ENCODE results near the gene PTGES2. TPM values are rescaled to one million over a fixed set of nuclear protein-coding genes. Genes with fewer than 3 reads are reported as not detected.

Gene PTGES2
- total RNA-seq, 4 donors from 2014 or later = 58.0 to 72.7 (median 60.5) TPM

DNA sequence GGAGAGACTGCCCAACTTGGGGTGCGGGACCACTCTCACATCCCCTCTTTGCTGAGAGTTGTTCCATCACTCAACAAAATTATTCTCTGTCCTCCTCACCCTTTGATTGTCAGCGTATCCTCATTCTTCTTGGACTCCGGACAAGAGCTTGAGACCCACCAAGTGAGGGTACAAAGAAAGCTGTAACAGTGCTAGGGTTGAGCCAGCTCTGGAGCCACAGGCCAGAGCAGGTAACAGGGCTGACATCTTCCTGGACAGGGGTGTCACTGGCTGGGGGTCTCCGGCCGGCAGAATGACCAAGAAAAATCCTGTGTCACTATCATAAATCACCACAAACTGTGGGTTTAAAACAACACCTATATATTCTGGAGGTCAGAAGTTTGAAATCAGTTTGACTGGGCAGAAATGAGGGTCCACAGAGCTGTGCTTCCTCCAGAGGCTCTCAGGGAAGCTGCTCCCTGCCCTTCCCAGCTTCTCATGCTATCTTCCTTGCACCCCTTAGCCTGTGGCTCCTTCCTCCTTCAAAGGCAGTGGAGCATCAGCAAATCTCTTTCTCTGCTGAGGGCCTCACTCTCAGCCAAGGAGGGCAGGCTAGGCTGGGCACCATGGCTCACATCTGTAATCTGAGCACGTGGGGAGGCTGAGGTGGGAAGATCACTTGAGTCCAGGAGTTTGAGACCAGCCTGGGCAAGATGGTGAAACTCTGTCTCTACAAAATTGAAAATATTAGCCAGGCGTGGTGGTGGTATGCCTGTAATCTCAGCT lies 28.4 kb upstream of the PTGES2 start:
- peaks cover 8 to 15% (median 14%) of the 10 kb centered on the region in 4 donors for H3K4me1 ChIP-seq
- DNase-seq (ENCODE audit: extremely low spot score) = no peak
- H3K27ac ChIP-seq (replicated peaks in 1 of 4) = no peak overlapping the region
- TF ChIP-seq POLR2A (IDR thresholded peaks at IDR 0.05; ENCODE audit: low read depth) (no peak), EP300 (IDR thresholded peaks at IDR 0.05) (no peak), POLR2AphosphoS5 (IDR thresholded peaks at IDR 0.05) (no peak)
- TF ChIP-seq, protein P1, sequence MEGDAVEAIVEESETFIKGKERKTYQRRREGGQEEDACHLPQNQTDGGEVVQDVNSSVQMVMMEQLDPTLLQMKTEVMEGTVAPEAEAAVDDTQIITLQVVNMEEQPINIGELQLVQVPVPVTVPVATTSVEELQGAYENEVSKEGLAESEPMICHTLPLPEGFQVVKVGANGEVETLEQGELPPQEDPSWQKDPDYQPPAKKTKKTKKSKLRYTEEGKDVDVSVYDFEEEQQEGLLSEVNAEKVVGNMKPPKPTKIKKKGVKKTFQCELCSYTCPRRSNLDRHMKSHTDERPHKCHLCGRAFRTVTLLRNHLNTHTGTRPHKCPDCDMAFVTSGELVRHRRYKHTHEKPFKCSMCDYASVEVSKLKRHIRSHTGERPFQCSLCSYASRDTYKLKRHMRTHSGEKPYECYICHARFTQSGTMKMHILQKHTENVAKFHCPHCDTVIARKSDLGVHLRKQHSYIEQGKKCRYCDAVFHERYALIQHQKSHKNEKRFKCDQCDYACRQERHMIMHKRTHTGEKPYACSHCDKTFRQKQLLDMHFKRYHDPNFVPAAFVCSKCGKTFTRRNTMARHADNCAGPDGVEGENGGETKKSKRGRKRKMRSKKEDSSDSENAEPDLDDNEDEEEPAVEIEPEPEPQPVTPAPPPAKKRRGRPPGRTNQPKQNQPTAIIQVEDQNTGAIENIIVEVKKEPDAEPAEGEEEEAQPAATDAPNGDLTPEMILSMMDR (IDR thresholded peaks at IDR 0.05) = no peak
- no peaks in the 10 kb centered on the region for H3K9me3 ChIP-seq
- 82% methylated on average over 7 of the region's 7 CpGs for WGBS
- H3K27me3 ChIP-seq = no peaks in the 10 kb centered on the region
- intact Hi-C loops (cut with DNase I) = no loop called here
- H3K4me3 ChIP-seq = no peak overlapping the region
- H3K36me3 ChIP-seq = no peaks in the 10 kb centered on the region

DNA sequence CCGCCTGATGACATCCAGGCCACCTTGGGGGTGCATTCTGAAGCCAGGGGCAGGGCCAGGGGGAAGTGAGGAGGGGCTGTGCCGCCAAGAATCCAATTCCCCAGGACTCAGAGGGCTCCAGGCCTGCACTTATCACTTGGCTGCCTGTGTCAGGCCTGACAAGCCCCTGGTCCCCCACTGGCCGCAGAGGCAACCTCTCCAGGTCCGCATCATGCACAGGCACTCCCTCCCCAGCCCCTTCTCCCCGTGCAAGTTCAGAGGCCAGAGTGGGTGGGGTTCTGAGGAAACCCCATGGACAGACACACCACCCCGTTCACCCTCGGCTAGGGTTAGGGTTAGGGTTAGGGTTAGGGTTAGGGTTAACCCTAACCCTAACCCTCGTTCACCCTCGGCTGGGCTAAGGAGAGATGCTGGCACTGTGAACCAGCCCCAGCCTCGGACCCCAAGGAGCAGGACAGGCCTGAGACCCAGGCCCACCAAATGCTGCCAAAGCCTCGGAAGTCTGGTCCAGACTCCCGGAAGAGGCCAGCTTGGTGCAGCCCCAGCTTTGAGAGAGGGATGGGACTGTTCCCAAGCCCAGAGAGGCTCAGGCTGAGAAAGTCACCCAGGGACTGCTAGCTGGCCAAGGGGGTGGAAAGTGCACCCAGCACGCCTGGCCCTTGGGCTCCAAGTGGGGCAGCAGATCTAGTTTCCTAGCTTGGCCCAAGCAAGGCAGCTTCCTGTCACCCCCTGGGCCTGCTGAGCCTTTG lies 26.6 kb upstream of the PTGES2 start:
- H3K9me3 ChIP-seq = no peaks in the 10 kb centered on the region
- no peak overlapping the region for H3K4me3 ChIP-seq
- no peaks in the 10 kb centered on the region for H3K36me3 ChIP-seq
- peaks cover 1 to 15% (median 3%) of the 10 kb centered on the region in 4 donors for H3K4me1 ChIP-seq
- H3K27ac ChIP-seq (replicated peaks in 1 of 4) = no peak overlapping the region
- H3K27me3 ChIP-seq = no peaks in the 10 kb centered on the region
- DNase-seq (ENCODE audit: extremely low spot score) = no peak
- intact Hi-C loops (cut with DNase I) = no loop called here
- WGBS = 81% methylated on average over 4 of the region's 13 CpGs
- TF ChIP-seq, protein P1 (IDR thresholded peaks at IDR 0.05) = no peak
- TF ChIP-seq EP300 (IDR thresholded peaks at IDR 0.05) = no peak
- no peak for TF ChIP-seq POLR2A (IDR thresholded peaks at IDR 0.05; ENCODE audit: low read depth)
- TF ChIP-seq POLR2AphosphoS5 (IDR thresholded peaks at IDR 0.05) = no peak

DNA sequence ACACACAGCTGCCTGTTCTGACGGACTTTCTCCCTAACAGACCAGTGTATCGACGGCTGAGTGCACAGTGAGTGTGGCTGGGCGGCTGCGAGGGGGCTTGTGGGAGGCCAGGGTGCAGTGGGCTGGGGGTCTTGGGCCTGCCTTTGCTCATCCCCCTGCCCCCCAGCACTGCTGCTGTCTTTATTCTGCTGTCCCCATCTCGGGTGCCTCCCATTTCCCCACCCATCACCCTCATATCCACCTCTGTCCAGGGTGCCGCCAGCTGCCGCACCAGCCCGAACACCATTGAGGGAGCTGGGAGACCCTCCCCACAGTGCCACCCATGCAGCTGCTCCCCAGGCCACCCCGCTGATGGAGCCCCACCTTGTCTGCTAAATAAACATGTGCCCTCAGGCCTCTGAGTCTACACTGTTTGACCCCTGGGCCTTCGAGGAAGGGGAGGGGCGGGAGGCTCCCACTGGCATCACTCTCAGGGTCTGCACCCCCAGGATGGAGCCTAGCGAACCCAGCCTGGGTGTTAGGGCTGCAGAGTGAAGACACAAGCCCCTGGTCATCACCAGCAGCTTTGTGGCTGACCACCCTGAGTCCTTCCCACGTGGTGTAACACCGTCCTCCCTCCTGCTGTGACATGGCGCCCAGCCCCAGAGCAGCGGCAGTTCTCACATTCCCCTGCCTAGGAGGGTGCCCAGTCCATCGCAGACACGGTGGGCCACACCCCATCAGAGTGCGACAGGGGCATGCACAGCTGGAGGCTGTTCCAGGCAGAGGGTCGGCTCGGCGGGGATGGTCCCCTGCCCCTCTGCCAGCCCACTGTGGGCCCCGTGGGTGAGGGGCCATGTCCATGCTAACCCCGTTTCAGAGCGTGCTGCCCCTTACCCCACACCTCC lies 25.8 kb upstream of the PTGES2 start:
- Histone ChIP-seq H3K9me3 (no peaks in the 10 kb centered on the region), H3K27me3 (no peaks in the 10 kb centered on the region), H3K27ac (replicated peaks in 1 of 4) (no peak overlapping the region), H3K36me3 (no peaks in the 10 kb centered on the region), H3K4me3 (no peak overlapping the region), H3K4me1 (peaks cover 7 to 15% (median 9%) of the 10 kb centered on the region in 4 donors)
- intact Hi-C loops (cut with DNase I) = no loop called here
- TF ChIP-seq, protein P1 (IDR thresholded peaks at IDR 0.05) = no peak
- TF ChIP-seq POLR2AphosphoS5 (IDR thresholded peaks at IDR 0.05) (no peak), EP300 (IDR thresholded peaks at IDR 0.05) (no peak), POLR2A (IDR thresholded peaks at IDR 0.05; ENCODE audit: low read depth) (no peak)
- 84% methylated on average over 14 of the region's 26 CpGs for WGBS
- DNase-seq (ENCODE audit: extremely low spot score) = no peak

DNA sequence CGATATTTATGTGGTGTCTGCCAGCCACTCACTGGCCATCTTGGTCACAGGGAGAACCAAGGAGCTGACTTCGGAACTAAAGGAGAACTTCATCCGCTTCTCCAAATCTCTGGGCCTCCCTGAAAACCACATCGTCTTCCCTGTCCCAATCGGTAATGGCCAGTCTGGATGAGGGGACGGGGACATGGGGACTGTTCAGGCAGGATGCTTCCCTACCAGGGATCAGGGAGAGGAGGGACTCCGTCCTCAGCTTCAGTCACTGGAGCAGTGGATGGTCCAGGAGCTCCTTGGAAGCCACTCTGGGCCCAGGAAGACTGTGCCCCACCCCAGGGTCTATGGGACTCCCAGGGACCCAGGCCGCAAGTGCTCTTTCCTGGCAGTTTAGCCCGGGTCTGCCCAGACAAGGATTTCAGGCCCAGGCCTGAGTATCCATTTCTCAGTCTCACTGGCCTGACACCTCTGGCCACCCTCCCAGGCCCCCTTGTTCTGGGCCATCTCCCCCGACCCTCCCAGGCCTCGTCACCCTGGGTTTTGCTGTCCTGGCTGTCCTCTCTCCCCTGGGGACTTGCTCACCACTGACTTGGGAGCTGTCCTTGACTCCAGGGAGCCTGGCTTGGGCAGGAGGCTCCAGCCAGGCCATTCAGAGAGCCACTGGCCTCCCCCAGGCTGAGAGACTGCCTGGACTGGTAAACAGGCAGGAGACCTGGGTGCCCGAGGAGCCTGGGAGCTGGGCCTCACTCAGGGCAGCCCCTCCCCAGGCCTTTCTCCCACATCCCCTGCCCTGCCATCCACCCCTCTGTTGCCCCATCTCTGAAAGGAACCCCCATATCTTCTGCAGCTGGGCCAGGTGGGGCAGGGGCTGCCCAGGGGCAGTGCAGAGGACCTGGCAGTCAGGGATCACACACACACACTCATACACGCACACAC lies 24.9 kb upstream of the PTGES2 start:
- Histone ChIP-seq H3K27ac (replicated peaks in 1 of 4) (no peak overlapping the region), H3K9me3 (no peaks in the 10 kb centered on the region), H3K4me3 (no peak overlapping the region), H3K36me3 (no peaks in the 10 kb centered on the region), H3K4me1 (peaks cover 7 to 15% (median 9%) of the 10 kb centered on the region in 4 donors), H3K27me3 (no peaks in the 10 kb centered on the region)
- DNase-seq (ENCODE audit: extremely low spot score) = no peak
- intact Hi-C loops (cut with DNase I) = no loop called here
- WGBS = 83% methylated on average over 10 of the region's 13 CpGs
- no peak for TF ChIP-seq POLR2AphosphoS5 (IDR thresholded peaks at IDR 0.05)
- TF ChIP-seq, protein P1 (IDR thresholded peaks at IDR 0.05) = no peak
- TF ChIP-seq POLR2A (IDR thresholded peaks at IDR 0.05; ENCODE audit: low read depth) = no peak
- TF ChIP-seq EP300 (IDR thresholded peaks at IDR 0.05) = no peak
